BJ (cell line): ENCODE results near the gene FN3K. TPM values are rescaled to one million over a fixed set of nuclear protein-coding genes. Genes with fewer than 3 reads are reported as not detected.
A peak's percentile ranks its signal among the peaks of the same experiment; 100 is the strongest.
"Not testable (repeated sequence)": the region's sequence is repeated elsewhere in the genome, so short reads cannot be mapped to it uniquely, and the experiment has no call there.

Experiments
- CTCF ChIA-PET: fragments of 350-600 bp; formaldehyde crosslinking; extraction: SDS; loops from one replicate; lab custom pipeline; 2021; ENCODE audit warnings: antibody characterized with exemption, inconsistent platforms; lab: Yijun Ruan, JAX
- POLR2A ChIA-PET: fragments of 300-600 bp; sonication (Branson Sonifier 250); formaldehyde crosslinking; extraction: SDS; loops from one replicate; lab custom pipeline; 2021; ENCODE audit warnings: antibody characterized with exemption; lab: Charles Lee
- DNase-seq: peaks from one replicate; pipeline ENCODE4 v3.0.0-alpha.2; 2011; ENCODE audit warnings: low read depth
- H3K27me3 ChIP-seq: 2 replicates; pipeline ENCODE4 v1.6.0; 2011; ENCODE audit warnings: low read length; ENCODE audit not compliant: control insufficient read depth, insufficient read depth
- H3K36me3 ChIP-seq: 2 replicates; pipeline ENCODE4 v1.5.1; 2011; ENCODE audit warnings: low read length; ENCODE audit not compliant: control insufficient read depth, insufficient read depth
- H3K4me3 ChIP-seq: 2 replicates; pipeline ENCODE4 v1.5.1; 2011; ENCODE audit warnings: low read depth, mild to moderate bottlenecking, control low read depth, low read length
- CTCF ChIP-seq: IDR thresholded peaks from 2 replicates; pipeline ENCODE4 v1.5.1; 2011; ENCODE audit warnings: low read depth, mild to moderate bottlenecking, control low read depth, inconsistent platforms, low read length, moderate library complexity; ENCODE audit not compliant: insufficient read depth
- polyA plus RNA-seq: library from polyadenylated mRNA; depleted of rRNA; stranded (reverse); fragments of >200 nt; gene quantifications from 2 replicates; pipeline ENCODE4 v1.2.3, GENCODE V29; 2011

FN3K gene
- polyA plus RNA-seq, 1 experiment: 1.1 TPM

DNA sequence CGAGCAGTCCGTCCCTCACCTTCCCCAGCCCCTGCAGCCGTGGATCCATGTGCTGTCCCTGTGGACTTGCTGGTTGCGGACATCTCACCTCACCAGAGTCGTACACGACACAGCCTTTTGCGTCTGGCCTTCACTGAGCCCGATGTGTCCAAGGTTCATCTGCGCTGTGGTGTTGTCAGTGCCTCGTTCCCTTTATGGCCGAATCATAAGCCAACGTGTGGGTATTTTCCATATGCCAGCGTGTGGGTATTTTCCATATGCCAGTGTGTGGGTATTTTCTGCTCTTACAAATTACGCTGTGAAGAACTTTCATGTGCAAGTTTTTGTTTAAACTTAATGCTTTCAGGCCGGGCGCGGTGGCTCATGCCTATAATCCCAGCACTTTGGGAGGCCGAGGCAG, 48.1 kb downstream of the FN3K start:
- Histone ChIP-seq H3K27me3 (no peaks in the 10 kb centered on the region), H3K4me3 (no peak overlapping the region), H3K36me3 (peaks cover 6% of the 10 kb centered on the region)
- POLR2A ChIA-PET: no interaction called here
- no peak for TF ChIP-seq CTCF
- CTCF ChIA-PET: no interaction called here
- no peak for DNase-seq

DNA sequence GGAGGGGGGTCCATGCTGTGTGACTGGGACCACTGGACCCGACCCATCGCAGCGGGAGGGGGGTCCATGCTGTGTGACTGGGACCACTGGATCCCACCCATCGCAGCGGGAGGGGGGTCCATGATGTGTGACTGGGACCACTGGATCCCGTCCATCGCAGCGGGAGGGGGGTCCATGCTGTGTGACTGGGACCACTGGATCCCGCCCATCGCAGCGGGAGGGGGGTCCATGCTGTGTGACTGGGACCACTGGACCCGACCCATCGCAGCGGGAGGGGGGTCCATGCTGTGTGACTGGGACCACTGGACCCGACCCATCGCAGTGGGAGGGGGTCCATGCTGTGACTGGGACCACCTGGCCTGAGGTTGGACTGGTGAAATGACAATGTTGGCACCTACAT, 50.2 kb downstream of the FN3K start:
- not testable (repeated sequence) for DNase-seq

DNA sequence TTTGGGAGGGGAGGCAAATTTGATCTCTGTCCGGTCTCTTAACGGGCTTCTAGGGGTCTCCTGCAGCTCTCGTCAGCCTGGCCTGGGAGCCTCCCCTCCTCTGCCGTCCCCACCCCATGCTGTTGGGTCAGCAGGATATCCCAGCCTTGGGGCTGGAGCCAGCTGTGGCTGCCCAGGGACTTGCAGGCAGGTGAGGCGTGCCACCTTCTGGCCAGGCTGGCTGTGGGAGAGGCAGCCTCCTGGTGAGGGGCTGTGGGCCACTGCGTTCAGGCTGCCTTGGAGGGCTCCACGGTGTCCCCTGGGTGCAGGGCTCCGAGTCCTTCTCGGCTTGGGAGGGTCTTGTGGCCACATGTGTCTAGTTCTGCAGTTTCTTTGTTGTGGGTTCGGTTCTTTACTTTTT, 51.0 kb downstream of the FN3K start:
- no peak for DNase-seq
- CTCF ChIA-PET: no interaction called here
- POLR2A ChIA-PET: no interaction called here
- Histone ChIP-seq H3K4me3 (no peak overlapping the region), H3K36me3 (peaks cover 6% of the 10 kb centered on the region), H3K27me3 (no peaks in the 10 kb centered on the region)
- no peak for TF ChIP-seq CTCF

More for the DNA sequence above, 50.2 kb downstream of the FN3K start:
- H3K4me3 ChIP-seq, H3K27me3 ChIP-seq, H3K36me3 ChIP-seq, POLR2A ChIA-PET, CTCF ChIA-PET: not testable (repeated sequence)

DNA sequence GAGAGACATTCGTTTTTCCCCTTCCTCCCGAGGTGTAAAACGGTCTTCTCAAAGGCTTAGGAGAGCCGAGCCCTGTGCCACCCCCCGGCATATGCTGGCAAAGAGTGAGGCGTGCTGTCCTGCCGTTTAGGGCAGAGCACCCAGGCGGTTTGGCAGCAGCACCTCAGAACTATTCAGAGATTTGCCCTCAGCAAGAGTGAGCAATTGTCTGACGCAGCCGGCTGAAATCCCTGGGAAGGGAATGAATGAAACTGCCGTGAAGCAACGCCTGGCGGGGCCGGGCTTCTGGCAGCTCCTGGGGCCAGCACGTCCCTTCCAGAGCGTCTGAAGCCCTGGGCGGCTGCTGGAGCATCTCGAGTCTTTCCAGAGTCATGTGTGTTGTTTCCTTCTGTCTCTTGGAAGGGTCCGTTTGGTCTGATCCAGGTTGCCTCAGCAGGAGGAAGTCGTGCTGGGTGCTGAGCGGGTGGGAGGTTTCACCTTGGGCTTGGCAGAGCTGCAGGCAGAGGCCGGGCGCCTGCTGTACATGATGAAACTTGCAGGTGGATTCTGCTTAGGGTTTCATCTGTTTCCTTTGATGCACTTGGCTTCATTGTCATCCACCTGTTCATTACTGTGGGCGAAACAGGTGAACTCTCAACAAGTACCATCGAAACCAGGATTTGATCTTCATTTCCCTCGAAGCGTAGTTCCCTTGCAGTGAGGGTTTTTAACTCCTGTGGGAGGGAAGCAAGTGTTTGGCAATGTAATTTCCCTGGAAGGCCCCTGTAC, 51.9 kb downstream of the FN3K start:
- Histone ChIP-seq H3K36me3 (peaks cover 6% of the 10 kb centered on the region), H3K4me3 (no peak overlapping the region), H3K27me3 (no peaks in the 10 kb centered on the region)
- TF ChIP-seq CTCF: no peak
- DNase-seq: peak; percentile 24
- ChIA-PET POLR2A (no interaction called here), CTCF (no interaction called here)

- Histone ChIP-seq H3K4me3 (no peak overlapping the region), H3K36me3 (peaks cover under 1% of the 10 kb centered on the region), H3K27me3 (no peaks in the 10 kb centered on the region)
- ChIA-PET CTCF (interaction anchor here (0.9 kb wide), 1 partner anchor 175 kb away, joined by 3 read pairs; no protein-coding TSS in a partner anchor), POLR2A (no interaction called here)
- no peak for DNase-seq
- TF ChIP-seq CTCF: no peak
Measured at GRCh38 chr17:82788206-82789001, 53.0 kb downstream of the FN3K start.
